Effector memory CD4-positive, alpha-beta T cell (primary cell): Measurements from ENCODE around the gene GNGT1.
"Not testable (repeated sequence)": the region's sequence is repeated elsewhere in the genome, so short reads cannot be mapped to it uniquely, and the experiment has no call there.

Experiments used
- DNase-seq, 3 donors: peaks; one replicate each; pipeline ENCODE4 v3.0.0-alpha.2; 2020
- H3K27ac ChIP-seq: 2 replicates; pipeline ENCODE4 v1.7.0; 2013; ENCODE audit warnings: mild to moderate bottlenecking, low read length, moderate library complexity; ENCODE audit not compliant: insufficient read depth, poor library complexity, severe bottlenecking
- H3K27me3 ChIP-seq: replicated peaks from 2 replicates; pipeline ENCODE4 v1.7.0; 2013; ENCODE audit warnings: mild to moderate bottlenecking, low read length; ENCODE audit not compliant: insufficient read depth, control insufficient read depth, poor library complexity, severe bottlenecking
- H3K36me3 ChIP-seq: 2 replicates; pipeline ENCODE4 v1.7.0; 2013; ENCODE audit warnings: mild to moderate bottlenecking, low read length, moderate library complexity; ENCODE audit not compliant: control insufficient read depth, insufficient read depth
- H3K4me1 ChIP-seq: 2 replicates; pipeline ENCODE4 v1.7.0; 2013; ENCODE audit warnings: low read length, mild to moderate bottlenecking; ENCODE audit not compliant: control insufficient read depth, insufficient read depth, poor library complexity, severe bottlenecking
- H3K4me3 ChIP-seq: 2 replicates; pipeline ENCODE4 v1.7.0; 2013; ENCODE audit warnings: low read length, low read depth, mild to moderate bottlenecking; ENCODE audit not compliant: insufficient read depth, poor library complexity, severe bottlenecking
- H3K9me3 ChIP-seq: 2 replicates; pipeline ENCODE4 v1.7.0; 2013; ENCODE audit warnings: mild to moderate bottlenecking, low read length, moderate library complexity; ENCODE audit not compliant: control insufficient read depth

Gene GNGT1

DNA sequence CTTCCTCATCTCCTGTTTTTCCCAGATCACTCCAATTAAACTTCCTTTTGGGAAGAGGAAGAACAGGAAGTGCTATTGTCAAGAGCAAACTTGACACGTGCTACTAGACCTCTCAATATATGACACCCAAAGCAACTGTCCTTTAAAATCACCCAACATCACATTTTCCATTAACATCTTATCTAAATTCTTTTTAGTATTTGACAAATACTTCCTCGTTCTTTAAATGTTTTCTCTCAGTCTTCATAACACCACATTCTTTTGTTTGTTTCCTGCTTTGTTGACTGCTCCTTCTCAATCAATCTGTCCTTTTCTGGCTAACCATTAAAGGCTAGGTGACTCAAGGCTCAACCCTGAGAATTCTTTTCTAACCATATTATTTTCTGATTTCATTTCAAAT lies 8.7 kb upstream of the GNGT1 start:
- no peaks in the 10 kb centered on the region for H3K27me3 ChIP-seq
- H3K36me3 ChIP-seq, result no peaks in the 10 kb centered on the region
- no peak for DNase-seq
- H3K4me3 ChIP-seq, result no peak overlapping the region
- H3K4me1 ChIP-seq, result no peaks in the 10 kb centered on the region
- H3K9me3 ChIP-seq, result no peaks in the 10 kb centered on the region
- no peak overlapping the region for H3K27ac ChIP-seq

DNA sequence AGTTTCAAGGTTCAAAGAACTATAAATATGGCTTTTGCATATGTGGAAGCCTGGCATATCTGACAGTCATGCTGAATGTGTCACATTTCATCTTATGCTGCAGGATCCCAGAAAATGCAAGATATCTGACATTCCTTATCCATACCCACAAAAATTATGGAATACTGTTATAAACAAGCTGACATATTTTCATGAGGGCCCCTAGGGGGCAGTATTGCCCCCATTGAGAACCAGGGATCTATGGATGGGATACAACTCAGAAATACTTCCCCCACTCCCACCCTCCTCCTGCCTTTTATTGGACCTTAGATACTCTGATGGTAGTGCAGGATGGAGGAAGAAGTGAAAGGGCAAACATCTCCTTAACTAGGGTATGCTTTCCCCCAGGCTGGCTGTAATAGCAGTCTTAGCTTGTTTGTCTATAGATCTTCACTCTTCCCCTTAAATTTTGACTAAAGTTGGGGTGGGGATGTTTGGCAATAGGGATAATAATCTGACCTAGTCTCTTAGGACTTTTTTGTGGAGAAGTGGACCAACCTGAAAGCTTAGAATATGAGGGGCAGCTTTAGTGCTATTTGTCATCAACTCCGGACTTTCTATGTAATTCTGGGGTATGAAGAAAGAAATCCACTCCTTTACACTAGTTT lies 3.5 kb upstream of the GNGT1 start:
- Histone ChIP-seq H3K9me3 (no peaks in the 10 kb centered on the region), H3K4me1 (no peaks in the 10 kb centered on the region), H3K4me3 (no peak overlapping the region), H3K36me3 (no peaks in the 10 kb centered on the region), H3K27ac (no peak overlapping the region), H3K27me3 (no peaks in the 10 kb centered on the region)
- no peak for DNase-seq

DNA sequence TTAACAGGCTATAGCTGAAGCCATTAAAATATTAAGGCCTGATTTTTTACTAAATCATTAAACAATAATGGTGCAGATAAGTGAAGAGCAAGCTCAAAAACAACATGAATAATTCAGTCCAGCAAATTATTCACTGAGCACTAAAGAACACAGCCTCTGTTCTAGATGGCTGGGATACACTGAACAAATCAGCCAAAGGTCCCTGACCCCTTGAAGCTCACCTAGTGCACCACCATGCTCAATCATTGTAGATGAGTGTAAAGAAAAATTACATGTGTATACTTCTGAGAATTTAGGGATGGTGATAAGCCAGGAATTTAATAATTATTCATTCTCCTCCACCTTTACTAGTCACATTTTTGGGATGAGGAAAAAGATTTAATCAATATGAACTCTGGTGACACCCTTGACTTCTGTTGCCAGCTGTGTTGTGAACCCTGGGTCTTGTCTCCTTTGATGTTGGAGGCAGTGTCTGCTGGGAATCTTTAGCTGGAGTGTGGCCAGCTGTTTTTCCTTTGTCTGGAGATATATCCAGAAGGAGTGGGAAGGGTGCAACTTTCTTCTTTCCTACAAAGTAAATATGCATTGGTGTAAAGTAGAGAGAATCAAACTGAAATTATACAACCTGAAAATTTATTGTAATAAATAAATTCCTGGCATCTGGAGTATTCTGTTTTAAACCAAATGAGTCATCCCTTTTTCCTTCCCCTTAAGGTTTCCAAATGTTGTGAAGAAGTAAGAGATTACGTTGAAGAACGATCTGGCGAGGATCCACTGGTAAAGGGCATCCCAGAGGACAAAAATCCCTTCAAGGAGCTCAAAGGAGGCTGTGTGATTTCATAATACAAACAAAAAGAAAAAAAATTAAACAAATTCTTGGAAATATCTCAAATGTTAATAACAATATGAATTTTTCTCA lies 4.0 kb downstream of the GNGT1 start:
- Histone ChIP-seq H3K9me3 (no peaks in the 10 kb centered on the region), H3K4me3 (no peak overlapping the region), H3K27me3 (no peaks in the 10 kb centered on the region), H3K27ac (no peak overlapping the region), H3K4me1 (no peaks in the 10 kb centered on the region), H3K36me3 (no peaks in the 10 kb centered on the region)
- DNase-seq, result no peak

DNA sequence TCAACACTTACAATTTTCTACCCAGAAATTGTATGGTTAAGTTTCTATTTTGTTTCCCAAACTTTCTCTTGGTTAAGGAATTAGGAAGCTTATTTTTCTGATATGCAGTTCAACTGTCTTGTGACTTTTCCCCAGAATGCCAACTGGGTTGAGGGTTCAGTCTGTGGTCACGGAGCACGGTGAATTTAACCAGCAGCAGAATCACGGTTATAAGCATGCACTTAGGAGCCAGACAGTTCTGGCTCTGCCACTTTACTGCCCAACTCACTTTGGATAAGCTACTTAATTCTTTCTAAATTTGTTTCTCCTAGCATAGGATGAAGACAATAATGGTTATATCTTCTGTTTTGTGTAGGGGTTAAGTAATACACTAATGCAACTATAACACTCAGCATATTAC lies 4.9 kb downstream of the GNGT1 start:
- H3K27ac ChIP-seq, DNase-seq, H3K9me3 ChIP-seq, H3K27me3 ChIP-seq, H3K36me3 ChIP-seq, H3K4me3 ChIP-seq, H3K4me1 ChIP-seq: not testable (repeated sequence)

DNA sequence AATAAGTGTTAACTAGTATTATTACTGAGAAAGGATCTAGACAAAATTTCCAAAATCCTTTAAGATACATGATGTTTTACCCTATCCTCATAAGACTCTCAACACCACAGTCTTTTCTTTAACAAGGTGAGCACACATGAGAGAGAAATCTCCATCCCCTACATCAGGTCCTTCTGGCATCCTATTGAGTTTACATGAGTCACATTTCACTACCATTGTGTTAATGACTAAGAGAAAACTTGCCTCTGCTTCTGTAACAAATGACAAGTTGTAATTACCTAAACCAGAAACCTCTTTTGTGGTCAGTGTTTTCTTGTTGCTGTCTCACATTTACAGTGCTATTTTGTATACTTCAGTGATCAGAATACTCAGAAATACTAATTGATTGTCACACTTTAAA lies 5.3 kb downstream of the GNGT1 start:
- H3K9me3 ChIP-seq, H3K36me3 ChIP-seq, DNase-seq, H3K4me3 ChIP-seq, H3K27me3 ChIP-seq, H3K27ac ChIP-seq, H3K4me1 ChIP-seq: not testable (repeated sequence)

DNA sequence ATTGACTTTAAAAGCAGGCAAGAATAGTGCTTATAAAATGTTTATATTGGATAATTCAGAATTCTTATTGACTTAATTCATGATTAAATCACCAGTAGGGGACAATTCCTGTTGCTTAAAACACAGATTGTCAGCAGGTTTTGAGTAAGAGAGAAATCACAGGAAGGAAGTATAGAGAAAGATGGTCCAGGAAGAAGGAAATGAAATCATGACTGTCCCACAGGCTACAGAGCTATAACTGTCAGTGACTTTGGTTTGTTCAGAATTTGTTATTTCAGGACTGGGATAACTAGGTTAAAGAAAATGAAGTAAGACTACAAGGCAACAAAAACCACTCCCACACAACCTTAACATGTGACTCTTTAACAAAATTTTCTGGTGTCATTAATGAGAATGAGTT lies 6.8 kb downstream of the GNGT1 start:
- Histone ChIP-seq H3K27ac (no peak overlapping the region), H3K4me1 (no peaks in the 10 kb centered on the region), H3K36me3 (no peaks in the 10 kb centered on the region), H3K27me3 (no peaks in the 10 kb centered on the region), H3K9me3 (no peaks in the 10 kb centered on the region), H3K4me3 (no peak overlapping the region)
- DNase-seq, result no peak

DNA sequence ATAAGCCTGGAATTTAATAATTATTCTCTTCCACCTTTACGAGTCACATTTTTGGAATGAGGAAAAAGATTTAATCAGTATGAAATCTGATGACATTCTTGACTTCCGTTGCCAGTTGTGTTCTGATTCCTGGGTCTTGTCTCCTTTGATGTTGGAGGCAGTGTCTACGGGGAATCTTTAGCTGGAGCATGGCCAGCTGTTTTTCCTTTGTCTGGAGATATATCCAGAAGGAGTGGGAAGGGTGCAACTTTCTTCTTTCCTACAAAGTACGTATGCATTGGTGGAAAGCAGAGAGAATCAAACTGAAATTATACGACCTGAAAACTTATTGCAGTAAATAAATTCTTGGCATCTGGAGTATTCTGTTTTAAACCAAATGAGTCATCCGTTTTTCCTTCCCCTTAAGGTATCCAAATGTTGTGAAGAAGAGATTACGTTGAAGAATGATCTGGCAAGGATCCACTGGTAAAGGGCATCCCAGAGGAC lies 8.3 kb downstream of the GNGT1 start:
- no peaks in the 10 kb centered on the region for H3K9me3 ChIP-seq
- no peak overlapping the region for H3K4me3 ChIP-seq
- no peaks in the 10 kb centered on the region for H3K27me3 ChIP-seq
- no peak overlapping the region for H3K27ac ChIP-seq
- no peak for DNase-seq
- no peaks in the 10 kb centered on the region for H3K4me1 ChIP-seq
- no peaks in the 10 kb centered on the region for H3K36me3 ChIP-seq

DNA sequence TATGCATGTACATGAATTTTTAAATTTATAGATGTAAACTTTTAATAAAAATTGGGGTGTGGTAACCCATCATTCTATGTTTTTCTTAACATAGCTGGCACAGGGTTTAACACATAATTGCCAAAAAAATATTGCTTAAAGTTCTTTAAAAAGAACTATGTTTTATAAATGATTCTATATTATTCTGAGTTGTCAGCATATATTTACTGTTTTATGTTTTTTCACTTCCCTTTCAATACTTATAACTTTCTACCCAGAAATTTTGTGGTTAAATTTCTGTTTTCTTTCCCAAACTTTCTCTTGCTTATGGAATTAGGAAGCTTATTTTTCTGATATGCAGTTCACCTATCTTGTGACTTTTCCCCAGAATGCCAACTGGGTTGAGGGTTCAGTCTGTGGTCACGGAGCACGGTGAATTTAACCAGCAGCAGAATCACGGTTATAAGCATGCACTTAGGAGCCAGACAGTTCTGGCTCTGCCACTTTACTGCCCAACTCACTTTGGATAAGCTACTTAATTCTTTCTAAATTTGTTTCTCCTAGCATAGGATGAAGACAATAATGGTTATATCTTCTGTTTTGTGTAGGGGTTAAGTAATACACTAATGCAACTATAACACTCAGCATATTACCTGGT lies 9.0 kb downstream of the GNGT1 start:
- H3K9me3 ChIP-seq, H3K36me3 ChIP-seq, H3K27me3 ChIP-seq, H3K27ac ChIP-seq, DNase-seq, H3K4me1 ChIP-seq, H3K4me3 ChIP-seq: not testable (repeated sequence)

DNA sequence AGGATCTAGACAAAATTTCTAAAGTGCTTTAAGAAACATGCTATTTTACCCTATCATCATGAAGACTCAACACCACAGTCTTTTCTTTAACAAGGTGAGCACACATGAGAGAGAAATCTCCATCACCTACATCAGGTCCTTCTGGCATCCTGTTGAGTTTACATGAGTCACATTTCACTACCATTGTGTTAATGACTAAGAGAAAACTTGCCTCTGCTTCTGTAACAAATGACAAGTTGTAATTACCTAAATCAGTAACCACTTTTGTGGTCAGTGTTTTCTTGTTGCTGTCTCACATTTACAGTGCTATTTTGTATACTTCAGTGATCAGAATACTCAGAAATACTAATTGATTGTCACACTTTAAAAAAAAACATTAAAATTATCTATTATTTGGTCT lies 9.5 kb downstream of the GNGT1 start:
- not testable (repeated sequence) for H3K4me1 ChIP-seq, H3K27me3 ChIP-seq, H3K36me3 ChIP-seq, H3K9me3 ChIP-seq, H3K27ac ChIP-seq, DNase-seq, H3K4me3 ChIP-seq

DNA sequence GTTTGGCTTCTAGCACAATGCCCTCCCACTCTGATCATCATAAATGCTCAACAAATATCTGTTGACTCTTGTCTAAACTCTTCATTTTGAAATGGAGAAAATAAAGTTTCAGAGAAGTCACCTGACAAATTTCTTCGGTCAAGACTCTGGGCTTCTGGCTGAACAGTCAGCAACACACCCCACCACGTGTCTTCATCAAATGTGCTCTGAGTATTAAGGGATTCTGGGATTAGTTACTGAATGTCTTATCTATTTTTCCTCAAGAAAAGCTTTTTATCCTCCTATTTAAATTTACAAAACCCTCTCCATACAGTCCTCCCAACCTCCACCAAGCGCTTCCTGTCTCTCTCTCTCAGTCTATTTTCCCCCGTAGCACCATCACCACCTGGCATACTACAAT lies 9.9 kb downstream of the GNGT1 start:
- not testable (repeated sequence) for H3K27ac ChIP-seq, H3K4me1 ChIP-seq, H3K9me3 ChIP-seq, H3K27me3 ChIP-seq, DNase-seq, H3K36me3 ChIP-seq, H3K4me3 ChIP-seq
